Progenitor cell of endocrine pancreas (in vitro differentiated cells): Measurements from ENCODE around the gene CNN3. TPM values are rescaled to one million over a fixed set of nuclear protein-coding genes. Genes with fewer than 3 reads are reported as not detected.

Experiments used
- DNase-seq: peaks from one replicate; pipeline ENCODE4 v3.0.0; 2021; ENCODE audit warnings: low spot score; ENCODE audit not compliant: unreplicated experiment
- H3K27ac Mint-ChIP-seq: 2 replicates; pipeline ENCODE4 v1.8.0; 2021; ENCODE audit warnings: mild to moderate bottlenecking, moderate library complexity, mixed read lengths
- H3K27me3 Mint-ChIP-seq: 2 replicates; pipeline ENCODE4 v1.8.0; 2021; ENCODE audit warnings: mixed read lengths
- H3K36me3 Mint-ChIP-seq: 2 replicates; pipeline ENCODE4 v1.8.0; 2022; ENCODE audit warnings: mixed read lengths; ENCODE audit not compliant: insufficient read depth
- H3K4me1 Mint-ChIP-seq: 2 replicates; pipeline ENCODE4 v1.8.0; 2021; ENCODE audit warnings: low read depth, mixed read lengths
- H3K4me3 Mint-ChIP-seq: 2 replicates; pipeline ENCODE4 v1.8.0; 2021; ENCODE audit warnings: low read depth, mild to moderate bottlenecking, moderate library complexity, mixed read lengths
- H3K9me3 Mint-ChIP-seq: 2 replicates; pipeline ENCODE4 v1.8.0; 2021; ENCODE audit warnings: low read depth, mixed read lengths
- total RNA-seq: library from RNA; stranded (reverse); gene quantifications from 2 replicates; pipeline ENCODE4 v1.2.1, GENCODE V29; 2021
- TF ChIP-seq, protein P1 (sequence below): fragments of 200-600 bp; sonication (generic); IDR thresholded peaks from one replicate; pipeline ENCODE4 v1.5.0; 2021; ENCODE audit warnings: antibody characterized with exemption, mild to moderate bottlenecking; ENCODE audit not compliant: unreplicated experiment

CNN3 gene
- total RNA-seq, 1 donor from 2014 or later: 342 TPM

DNA sequence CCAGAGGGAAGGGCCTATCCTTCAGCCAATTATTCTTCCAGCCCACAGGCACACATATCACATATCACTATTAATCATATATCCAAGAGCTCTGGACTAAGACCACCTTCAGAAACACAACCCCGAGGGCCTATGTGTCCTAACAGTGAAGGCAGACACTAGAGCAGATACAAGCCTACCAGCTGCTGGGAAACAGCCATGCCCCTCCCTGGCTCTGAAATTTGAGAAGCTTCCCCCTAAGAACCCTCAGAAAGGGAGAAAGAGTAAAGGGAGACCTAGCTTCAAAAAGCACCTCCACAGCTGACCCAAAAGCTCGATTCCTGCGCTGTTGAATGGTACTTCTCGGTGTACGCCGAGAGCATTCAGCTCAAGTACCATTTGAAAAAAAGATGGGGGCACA, 17.4 kb downstream of the CNN3 start:
- Mint-ChIP-seq H3K27ac (peak overlapping the region; percentile 81), H3K36me3 (peaks cover 32% of the 10 kb centered on the region), H3K27me3 (no peaks in the 10 kb centered on the region), H3K4me1 (peaks cover 45% of the 10 kb centered on the region), H3K4me3 (no peak overlapping the region), H3K9me3 (no peaks in the 10 kb centered on the region)
- DNase-seq: no peak
- TF ChIP-seq, protein P1, sequence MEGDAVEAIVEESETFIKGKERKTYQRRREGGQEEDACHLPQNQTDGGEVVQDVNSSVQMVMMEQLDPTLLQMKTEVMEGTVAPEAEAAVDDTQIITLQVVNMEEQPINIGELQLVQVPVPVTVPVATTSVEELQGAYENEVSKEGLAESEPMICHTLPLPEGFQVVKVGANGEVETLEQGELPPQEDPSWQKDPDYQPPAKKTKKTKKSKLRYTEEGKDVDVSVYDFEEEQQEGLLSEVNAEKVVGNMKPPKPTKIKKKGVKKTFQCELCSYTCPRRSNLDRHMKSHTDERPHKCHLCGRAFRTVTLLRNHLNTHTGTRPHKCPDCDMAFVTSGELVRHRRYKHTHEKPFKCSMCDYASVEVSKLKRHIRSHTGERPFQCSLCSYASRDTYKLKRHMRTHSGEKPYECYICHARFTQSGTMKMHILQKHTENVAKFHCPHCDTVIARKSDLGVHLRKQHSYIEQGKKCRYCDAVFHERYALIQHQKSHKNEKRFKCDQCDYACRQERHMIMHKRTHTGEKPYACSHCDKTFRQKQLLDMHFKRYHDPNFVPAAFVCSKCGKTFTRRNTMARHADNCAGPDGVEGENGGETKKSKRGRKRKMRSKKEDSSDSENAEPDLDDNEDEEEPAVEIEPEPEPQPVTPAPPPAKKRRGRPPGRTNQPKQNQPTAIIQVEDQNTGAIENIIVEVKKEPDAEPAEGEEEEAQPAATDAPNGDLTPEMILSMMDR: no peak

DNA sequence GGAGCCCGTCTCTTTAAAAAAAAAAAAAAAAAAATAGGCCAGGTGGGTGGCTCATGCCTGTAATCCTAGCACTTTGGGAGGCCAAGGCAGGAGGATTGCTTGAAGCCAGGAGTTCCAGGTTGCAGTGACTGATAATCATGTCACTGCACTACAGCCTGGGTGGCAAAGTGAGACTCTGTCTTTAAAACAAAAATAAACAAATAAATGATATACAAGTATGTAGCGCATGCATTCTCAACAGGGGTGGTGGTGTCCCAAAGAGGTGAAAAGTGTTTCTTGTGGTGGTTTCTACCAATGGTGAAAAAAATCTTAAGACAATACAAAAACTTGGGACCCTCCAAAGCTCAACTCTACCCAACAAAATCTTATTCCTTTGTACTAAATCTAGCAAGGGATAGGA, 17.9 kb downstream of the CNN3 start:
- Mint-ChIP-seq H3K27ac (peak overlapping the region; percentile 81), H3K4me3 (no peak overlapping the region), H3K27me3 (no peaks in the 10 kb centered on the region), H3K4me1 (peaks cover 43% of the 10 kb centered on the region), H3K9me3 (no peaks in the 10 kb centered on the region), H3K36me3 (peaks cover 32% of the 10 kb centered on the region)
- DNase-seq: no peak
- TF ChIP-seq, protein P1: no peak

DNA sequence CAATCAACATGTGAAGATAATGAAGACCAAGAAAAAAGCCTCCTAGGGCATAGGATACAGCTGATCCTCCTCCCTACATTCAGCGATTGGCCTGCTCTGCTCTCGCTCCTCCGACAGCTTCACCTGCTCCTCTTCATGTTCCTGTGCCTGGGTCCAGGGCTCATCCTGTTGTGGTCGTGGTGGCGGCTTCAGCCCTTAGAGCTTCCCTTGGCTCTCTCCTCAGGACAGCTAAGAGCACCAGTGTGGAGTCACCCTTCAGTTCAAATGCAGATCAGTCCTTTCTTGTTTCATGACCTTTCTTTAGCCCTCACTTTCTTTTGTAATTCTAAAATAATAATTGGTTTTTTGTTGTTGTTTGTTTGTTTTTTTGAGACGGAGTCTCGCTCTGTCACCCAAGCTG, 18.7 kb downstream of the CNN3 start:
- no peak for DNase-seq
- TF ChIP-seq, protein P1: no peak
- Mint-ChIP-seq H3K4me3 (no peak overlapping the region), H3K4me1 (peaks cover 38% of the 10 kb centered on the region), H3K27me3 (no peaks in the 10 kb centered on the region), H3K9me3 (no peaks in the 10 kb centered on the region), H3K27ac (peak overlapping the region; percentile 64), H3K36me3 (peaks cover 32% of the 10 kb centered on the region)

DNA sequence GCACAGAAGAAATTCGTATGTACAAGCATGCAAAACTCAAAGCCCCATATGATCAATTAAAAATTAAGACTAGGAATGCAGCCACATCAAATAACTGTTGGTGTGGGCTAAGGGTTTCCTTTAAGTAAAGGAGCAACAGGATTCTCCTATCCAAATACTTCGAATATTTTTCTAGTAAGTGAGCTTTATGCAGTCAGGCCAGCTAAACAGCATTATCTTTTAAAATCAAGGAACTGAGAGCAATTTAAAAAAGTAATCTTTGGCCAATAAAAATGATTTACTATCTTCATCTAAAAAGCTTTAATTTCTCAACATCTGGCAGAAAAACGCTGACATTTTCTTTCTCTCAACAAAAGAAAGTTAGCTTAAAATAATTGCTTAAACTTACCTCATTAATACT, 19.8 kb downstream of the CNN3 start:
- H3K36me3 Mint-ChIP-seq: peaks cover 34% of the 10 kb centered on the region

DNA sequence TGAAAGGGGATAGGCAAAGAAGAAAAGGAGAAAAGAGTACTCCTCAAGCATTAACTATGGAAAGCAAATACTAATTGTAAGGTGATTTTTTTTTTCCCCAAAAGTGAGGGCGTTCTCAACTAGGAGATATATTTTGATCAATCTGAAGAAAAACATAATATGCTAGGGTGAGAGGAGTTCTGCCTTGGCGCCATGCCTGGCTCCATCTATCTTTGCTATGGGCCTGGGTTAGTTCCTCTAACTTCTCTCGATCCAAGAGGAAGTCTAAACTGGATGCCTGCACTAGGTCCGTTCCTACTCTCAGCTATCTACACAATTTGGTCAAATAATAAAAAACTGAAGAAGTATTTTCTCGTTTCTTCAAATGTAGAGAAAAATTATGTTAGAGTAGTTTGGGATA, 20.5 kb downstream of the CNN3 start:
- Mint-ChIP-seq H3K4me1 (peaks cover 35% of the 10 kb centered on the region), H3K9me3 (no peaks in the 10 kb centered on the region), H3K27ac (peak overlapping the region; percentile 40), H3K27me3 (no peaks in the 10 kb centered on the region), H3K36me3 (peaks cover 35% of the 10 kb centered on the region), H3K4me3 (no peak overlapping the region)
- DNase-seq: no peak
- TF ChIP-seq, protein P1: no peak

More for the DNA sequence above, 19.8 kb downstream of the CNN3 start:
- H3K27me3 Mint-ChIP-seq: no peaks in the 10 kb centered on the region
- DNase-seq: no peak
- TF ChIP-seq, protein P1: no peak
- H3K9me3 Mint-ChIP-seq: no peaks in the 10 kb centered on the region
- peaks cover 37% of the 10 kb centered on the region for H3K4me1 Mint-ChIP-seq
- peak overlapping the region; percentile 54 for H3K27ac Mint-ChIP-seq
- H3K4me3 Mint-ChIP-seq: no peak overlapping the region
